B cell (primary cell): ENCODE results near the gene PIP4K2A.

Experiments used
- CTCF ChIP-seq: fragments of 200-600 bp; IDR thresholded peaks from one replicate; pipeline ENCODE4 v1.8.0; 2022; ENCODE audit warnings: antibody characterized with exemption, mild to moderate bottlenecking
- EZH2 ChIP-seq: IDR thresholded peaks from 2 replicates; pipeline ENCODE4 v1.6.1; 2012; ENCODE audit warnings: borderline replicate concordance, low read depth, mild to moderate bottlenecking, moderate library complexity, low read length; ENCODE audit not compliant: insufficient read depth, poor library complexity, severe bottlenecking

GRCh38 chr10:22657024-22657423 is 57.4 kb downstream of the PIP4K2A start:
- TF ChIP-seq CTCF = no peak
- no peak for TF ChIP-seq EZH2
